Cortex of kidney (tissue), 1 donor: Measurements from ENCODE around the gene GPX3.

Experiments used
- DNase-seq: peaks from one replicate; lab custom pipeline; 2025; lab: John Stamatoyannopoulos, UW

The GPX3 gene

GRCh38 chr5:151014680-151015343 lies 5.6 kb upstream of the GPX3 start:
- DNase-seq, result no peak

- no peak for DNase-seq
Measured at GRCh38 chr5:151015974-151016587, 4.3 kb upstream of the GPX3 start.

DNA sequence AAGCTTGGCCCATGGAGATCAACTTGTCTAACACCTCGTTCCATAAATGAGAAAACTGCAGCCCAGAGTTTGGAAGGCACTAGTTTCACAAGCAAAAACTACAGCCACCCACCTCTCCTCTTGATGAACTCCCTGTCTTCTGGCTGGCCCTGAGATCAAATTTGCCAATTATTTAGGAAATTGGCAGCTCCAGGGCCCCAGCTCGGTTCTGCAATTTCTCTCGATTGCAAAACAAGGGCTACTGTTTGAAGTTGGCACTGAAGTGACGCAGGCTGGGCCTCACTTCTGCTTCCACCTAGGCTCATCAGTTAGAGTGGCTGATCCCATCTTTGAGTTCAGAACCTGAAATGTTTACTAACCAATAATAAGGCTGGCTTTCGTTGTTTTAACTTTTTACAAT lies 3.7 kb upstream of the GPX3 start:
- DNase-seq, result no peak

DNA sequence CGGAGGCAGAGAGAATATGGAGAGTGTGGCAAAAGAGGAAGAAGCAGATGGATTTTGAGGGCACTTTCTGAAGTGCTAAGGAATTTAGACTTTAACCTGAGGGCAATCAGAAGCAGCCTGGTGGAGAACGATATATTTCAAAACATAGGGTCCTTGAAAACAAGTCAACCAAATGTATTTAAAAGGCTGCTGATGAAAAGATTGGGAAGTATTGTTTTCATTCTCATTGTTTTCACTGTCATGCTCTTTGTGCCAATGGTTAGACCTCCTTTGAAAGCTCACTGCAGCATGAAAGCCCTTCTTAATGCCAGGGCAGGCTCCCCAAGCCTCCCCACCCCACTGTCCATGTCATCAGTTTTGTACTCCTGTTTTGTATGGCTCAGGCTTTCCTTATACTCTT lies 2.5 kb upstream of the GPX3 start:
- DNase-seq, result no peak

GRCh38 chr5:151018846-151019245 lies 1.5 kb upstream of the GPX3 start:
- no peak for DNase-seq

GRCh38 chr5:151019331-151019730 lies 1.1 kb upstream of the GPX3 start:
- no peak for DNase-seq

GRCh38 chr5:151021746-151022145 lies 1.4 kb downstream of the GPX3 start:
- no peak for DNase-seq

GRCh38 chr5:151022511-151023018 lies 2.2 kb downstream of the GPX3 start:
- DNase-seq, result no peak

GRCh38 chr5:151023047-151023615 lies 2.7 kb downstream of the GPX3 start:
- DNase-seq, result no peak

GRCh38 chr5:151023651-151024050 lies 3.3 kb downstream of the GPX3 start:
- DNase-seq, result no peak

DNA sequence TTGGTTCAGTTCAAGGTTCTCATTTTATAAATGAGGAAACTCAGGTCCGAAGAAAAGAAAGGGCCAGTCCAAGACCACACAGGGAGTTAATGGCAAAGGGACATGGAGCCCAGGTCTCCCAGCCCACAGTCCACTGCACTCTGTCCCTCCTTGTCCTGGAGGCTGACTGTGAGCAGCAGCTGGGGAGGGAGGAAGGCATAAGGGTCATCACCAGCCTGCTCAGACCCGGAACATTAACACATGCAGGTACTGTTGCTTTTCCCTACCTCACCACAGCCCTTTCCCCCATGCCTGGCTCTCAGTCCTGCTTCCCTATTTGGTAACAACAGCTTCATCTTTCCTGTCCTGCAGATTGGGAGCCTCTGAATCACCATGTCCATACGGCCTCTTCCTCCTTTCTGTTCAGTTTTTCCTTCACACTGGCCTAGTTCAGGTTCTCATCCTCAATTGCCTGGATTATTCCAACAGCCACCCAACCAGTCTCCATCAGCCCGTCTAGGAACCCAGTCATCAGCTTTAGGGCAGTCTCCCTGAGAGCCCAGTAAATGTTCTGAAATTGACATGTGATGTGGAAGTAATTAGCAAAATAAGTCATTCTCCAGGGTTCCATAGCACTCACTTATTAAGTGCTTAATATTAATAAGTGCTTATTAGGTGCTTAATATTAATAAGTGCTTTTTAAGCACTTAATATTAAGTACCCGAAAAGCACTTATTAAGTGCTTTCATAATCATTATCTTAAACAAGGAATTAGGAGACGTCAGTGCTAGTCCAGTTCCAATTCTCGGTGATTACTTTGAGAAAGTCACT lies 4.3 kb downstream of the GPX3 start:
- DNase-seq, result no peak

DNA sequence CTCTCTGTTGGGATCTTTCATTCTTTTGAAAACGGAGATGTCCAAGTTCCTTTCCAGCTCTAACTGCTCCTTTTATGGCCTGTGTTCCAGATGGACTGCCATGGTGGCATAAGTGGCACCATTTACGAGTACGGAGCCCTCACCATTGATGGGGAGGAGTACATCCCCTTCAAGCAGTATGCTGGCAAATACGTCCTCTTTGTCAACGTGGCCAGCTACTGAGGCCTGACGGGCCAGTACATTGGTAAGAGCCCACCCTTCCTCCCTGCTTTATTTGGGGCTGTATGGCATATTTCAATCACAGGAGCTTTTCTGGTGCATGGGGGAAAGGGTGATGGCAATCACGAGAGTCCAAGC lies 4.8 kb downstream of the GPX3 start:
- no peak for DNase-seq

- DNase-seq, result no peak
Measured at GRCh38 chr5:151026088-151026487, 5.7 kb downstream of the GPX3 start.

DNA sequence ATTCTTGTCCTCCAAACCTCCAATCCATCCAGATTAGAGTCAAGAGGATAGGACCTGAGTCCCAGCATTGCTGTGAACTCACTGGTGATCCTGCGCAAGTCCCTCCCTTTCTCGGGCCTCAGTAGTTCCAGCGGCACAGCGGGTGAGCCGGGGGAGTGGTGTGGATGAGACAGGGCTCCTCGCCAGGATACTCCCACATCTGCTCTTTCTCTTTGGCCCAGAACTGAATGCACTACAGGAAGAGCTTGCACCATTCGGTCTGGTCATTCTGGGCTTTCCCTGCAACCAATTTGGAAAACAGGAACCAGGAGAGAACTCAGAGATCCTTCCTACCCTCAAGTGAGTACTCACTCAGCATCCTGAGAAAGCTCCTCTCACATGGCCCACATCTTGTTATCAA lies 6.3 kb downstream of the GPX3 start:
- no peak for DNase-seq

GRCh38 chr5:151027961-151028479 lies 7.6 kb downstream of the GPX3 start:
- DNase-seq, result no peak

GRCh38 chr5:151028717-151029116 lies 8.3 kb downstream of the GPX3 start:
- DNase-seq, result no peak

GRCh38 chr5:151029179-151030055 lies 9.0 kb downstream of the GPX3 start:
- DNase-seq, result no peak

DNA sequence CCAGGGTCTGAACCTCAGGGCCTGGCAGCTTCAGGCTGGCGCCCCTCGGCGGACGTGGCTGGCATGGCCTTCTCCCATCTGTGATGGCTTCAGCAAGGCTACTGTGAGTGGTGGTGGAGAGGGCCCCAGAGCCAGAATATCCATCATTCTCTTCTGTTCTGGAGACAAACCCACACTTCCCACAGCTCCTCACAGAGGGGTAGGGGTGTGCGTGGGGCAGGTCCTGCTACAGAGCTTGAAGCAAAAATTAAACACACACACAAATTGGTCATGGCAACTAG lies 9.6 kb downstream of the GPX3 start:
- DNase-seq, result no peak

DNA sequence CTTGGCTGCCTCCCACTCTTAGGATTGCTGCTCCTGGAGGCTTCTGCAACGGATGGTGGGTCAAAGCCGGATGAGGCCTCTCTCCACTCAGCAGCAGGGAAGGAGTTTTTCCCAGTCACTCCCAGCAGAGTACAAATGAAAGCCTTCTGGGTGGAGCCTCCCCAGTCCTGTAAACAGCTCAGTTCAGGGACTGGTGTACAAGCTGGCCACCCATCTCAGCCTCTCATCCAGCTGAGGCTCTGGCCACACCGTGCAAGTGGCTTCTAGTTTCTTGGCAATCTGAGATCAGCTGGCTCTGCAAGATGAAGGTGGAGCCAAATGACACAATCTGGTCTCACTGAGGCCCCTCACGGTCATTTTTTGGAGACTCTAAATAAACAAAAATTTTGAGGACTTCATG lies 10.0 kb downstream of the GPX3 start:
- DNase-seq, result no peak

DNA sequence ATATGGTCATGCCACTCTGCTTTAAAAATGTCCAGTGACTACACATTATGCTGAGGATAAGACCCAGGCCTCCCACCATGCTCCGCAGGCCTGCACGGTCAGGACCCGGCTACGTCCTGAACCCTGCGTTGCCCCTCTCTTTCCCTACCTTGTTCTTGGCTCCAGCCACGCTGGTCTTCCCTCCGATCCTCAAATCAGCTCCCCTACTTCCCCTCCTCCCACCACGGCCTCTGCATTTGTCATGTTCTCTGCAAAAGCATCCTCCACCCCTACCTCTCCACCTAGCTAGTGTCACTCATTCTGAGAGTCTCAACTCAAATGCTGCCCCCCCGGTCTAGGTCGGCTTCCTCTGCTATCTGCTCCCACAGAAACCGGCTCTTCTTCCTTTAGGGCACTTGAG lies 11.2 kb downstream of the GPX3 start:
- DNase-seq, result no peak

GRCh38 chr5:151033217-151033934 lies 13.0 kb downstream of the GPX3 start:
- DNase-seq, result no peak
